SK-N-MC (cell line): ENCODE results near the gene NPNT.

Experiments used
- EZH2 ChIP-seq: fragments of 200-600 bp; sonication (generic); IDR thresholded peaks from one replicate; pipeline ENCODE4 v1.6.1; 2017; ENCODE audit warnings: antibody characterized with exemption
- FOXP2 ChIP-seq: optimal IDR thresholded peaks from 2 replicates; pipeline ENCODE3; 2011; ENCODE audit warnings: mild to moderate bottlenecking, moderate library complexity; ENCODE audit not compliant: insufficient read depth; ENCODE audit errors: extremely low read length, control extremely low read depth
- POLR2AphosphoS5 ChIP-seq: IDR thresholded peaks from 2 replicates; pipeline ENCODE4 v1.6.1; 2012; ENCODE audit warnings: mild to moderate bottlenecking, low read depth, low read length, borderline replicate concordance

DNA sequence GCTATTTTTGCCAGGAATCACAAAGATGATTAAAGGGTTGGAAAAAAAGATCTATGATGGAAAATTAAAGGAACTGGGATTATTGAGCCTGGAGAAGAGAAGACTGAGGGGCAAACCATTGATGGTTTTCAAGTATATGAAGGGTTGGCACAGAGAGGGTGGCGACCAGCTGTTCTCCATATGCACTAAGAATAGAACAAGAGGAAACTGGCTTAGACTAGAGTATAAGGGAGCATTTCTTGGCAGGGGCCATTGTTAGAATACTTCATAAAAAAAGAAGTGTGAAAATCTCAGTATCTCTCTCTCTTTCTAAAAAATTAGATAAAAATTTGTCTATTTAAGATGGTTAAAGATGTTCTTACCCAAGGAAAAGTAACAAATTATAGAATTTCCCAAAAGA, 75.1 kb downstream of the NPNT start:
- TF ChIP-seq EZH2: no peak
- no peak for TF ChIP-seq POLR2AphosphoS5
- TF ChIP-seq FOXP2: no peak
